ENCODE measurements around the gene ANKRD63. TPM values are rescaled to one million over a fixed set of nuclear protein-coding genes. Genes with fewer than 3 reads are reported as not detected.

The ANKRD63 gene
- polyA plus RNA-seq, 3 donors from 2014 or later: not detected

DNA sequence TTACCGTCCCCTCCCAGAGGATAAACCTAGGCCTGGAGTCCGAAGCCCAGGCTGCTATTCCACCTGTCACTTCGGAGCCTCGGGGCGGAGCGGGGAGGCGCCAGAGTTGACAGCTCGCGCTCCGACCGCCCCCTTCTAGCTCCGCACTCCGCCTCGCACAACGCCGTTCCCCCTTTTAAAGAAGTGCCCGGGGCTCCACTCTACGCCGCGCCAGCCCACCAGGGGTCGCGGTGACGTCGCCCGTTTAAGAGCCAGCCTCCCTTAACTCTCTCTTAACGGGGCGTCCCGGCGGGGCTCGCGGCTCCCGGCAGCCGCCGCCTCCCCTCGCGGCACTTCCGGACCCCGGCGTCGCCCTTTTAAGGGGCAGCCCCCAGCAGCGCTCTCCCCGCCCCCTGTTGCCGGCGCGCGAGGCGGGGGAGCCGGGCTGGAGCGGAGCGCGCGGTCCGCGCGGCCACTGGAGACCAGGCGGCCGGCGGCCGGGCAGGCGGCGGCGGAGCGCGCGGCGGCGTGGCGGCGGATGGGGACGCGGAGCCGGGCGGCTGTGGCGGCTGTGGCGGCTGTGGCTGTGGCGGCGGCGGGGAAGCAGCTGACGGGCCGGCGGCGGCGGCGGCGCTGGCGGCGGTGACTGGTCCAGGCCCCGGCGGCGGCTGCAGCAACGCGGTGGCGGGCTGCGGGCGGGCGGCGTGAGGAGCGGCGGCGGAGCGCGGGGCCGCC lies 40.5 kb upstream of the ANKRD63 start, which contains the start of gene INAFM2:
Gene INAFM2, plus strand, starts transcription at position 454 of the 714 bp plus-strand sequence. CDS start 364 bp downstream, outside the sequence.
- H3K27me3 Mint-ChIP-seq (ENCODE audit: low read depth in 3 of 3): peaks cover 6 to 8% (median 6%) of the 10 kb centered on the region in 3 donors
- H3K9me3 Mint-ChIP-seq: no peaks in the 10 kb centered on the region

DNA sequence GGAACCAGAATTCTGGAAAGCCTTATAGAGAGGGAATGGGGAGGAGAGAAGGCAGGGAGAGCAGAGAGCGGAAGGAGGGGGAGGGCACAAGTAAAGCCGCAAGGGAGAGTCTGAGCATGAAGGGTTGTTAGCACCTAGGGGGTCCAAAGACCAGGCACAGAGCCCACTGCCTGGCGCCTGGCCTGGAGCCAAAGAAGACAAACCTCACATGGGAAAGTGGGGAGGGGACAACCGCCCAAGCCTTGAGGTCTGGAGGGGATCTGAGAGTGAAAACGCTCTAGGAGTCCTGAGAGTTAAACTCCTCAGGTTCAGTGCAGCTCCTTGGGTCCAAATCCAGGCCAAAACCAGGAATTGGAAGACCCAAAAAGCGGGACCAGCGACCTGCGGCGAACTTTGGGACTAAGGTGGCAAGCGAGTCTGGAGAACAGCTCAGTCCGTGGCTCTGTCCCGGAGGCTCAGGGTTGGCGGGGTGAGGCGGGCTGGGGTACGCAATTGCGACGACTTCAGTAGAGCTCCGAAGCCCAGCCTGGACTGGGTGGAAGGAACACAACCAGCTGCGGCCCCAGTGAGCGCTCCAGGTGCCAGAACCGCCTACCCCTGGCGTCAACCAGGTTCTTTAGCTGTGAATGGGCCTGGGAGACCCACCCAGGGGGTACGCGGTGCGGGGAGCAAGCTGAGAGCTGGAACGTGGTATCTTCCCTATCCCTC lies 39.8 kb upstream of the ANKRD63 start:
- peak overlapping the region; percentile 60 to 89 (median 86) for H3K4me3 Mint-ChIP-seq
- H3K36me3 Mint-ChIP-seq: peaks cover 0 to 4% (median 0%) of the 10 kb centered on the region in 3 donors
- H3K9me3 Mint-ChIP-seq: no peaks in the 10 kb centered on the region
- peaks cover 48 to 52% of the 10 kb centered on the region in 2 donors for H3K4me1 Mint-ChIP-seq
- H3K27me3 Mint-ChIP-seq (ENCODE audit: low read depth in 3 of 3): peaks cover 5 to 8% (median 6%) of the 10 kb centered on the region in 3 donors
- DNase-seq: no peak
- H3K27ac Mint-ChIP-seq: peak overlapping the region; percentile 44 to 90 (median 76)

More for the DNA sequence above, 40.5 kb upstream of the ANKRD63 start, which contains the start of gene INAFM2:
- DNase-seq: peak; percentile 88 to 93 (median 92)
- Mint-ChIP-seq H3K36me3 (peaks cover 0 to 4% (median 0%) of the 10 kb centered on the region in 3 donors), H3K27ac (peak within 1 kb of the TSS; percentile 44 to 90 (median 76)), H3K4me1 (peaks cover 56 to 57% of the 10 kb centered on the region in 2 donors), H3K4me3 (peak within 1 kb of the TSS; percentile 82 to 89 (median 86))

GRCh38 chr15:40320931-40321371 lies 38.1 kb upstream of the ANKRD63 start:
- Mint-ChIP-seq H3K36me3 (peaks cover 0 to 4% (median 0%) of the 10 kb centered on the region in 3 donors), H3K27me3 (ENCODE audit: low read depth in 3 of 3) (peaks cover 5 to 8% (median 7%) of the 10 kb centered on the region in 3 donors), H3K4me1 (peaks cover 35 to 46% of the 10 kb centered on the region in 2 donors), H3K27ac (peak overlapping the region in 5 of 6 donors; percentile 66 to 77 (median 72)), H3K4me3 (peak overlapping the region in 4 of 5 donors; percentile 5 to 60 (median 23)), H3K9me3 (no peaks in the 10 kb centered on the region)
- DNase-seq: peak; percentile 61 to 69 (median 62)

DNA sequence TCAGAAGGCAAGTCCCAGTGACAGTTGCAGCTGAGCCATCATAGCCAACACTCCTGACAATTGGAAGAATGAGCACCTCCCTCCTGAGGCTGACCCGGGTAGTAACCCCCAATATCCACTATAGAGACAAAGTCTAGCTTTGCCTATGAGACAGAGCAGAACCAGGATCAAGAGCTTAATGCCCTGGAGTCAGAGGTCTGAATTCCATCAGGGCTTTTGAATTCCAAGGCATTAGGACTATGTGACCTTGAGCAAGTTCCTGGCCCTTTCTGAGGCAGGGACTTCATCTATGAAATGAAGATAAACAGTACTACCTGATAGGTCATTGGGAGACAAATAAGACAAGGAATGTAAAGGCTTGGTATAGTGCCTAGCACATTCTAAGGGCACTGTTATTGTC lies 37.5 kb upstream of the ANKRD63 start:
- no peak for DNase-seq
- H3K9me3 Mint-ChIP-seq: no peaks in the 10 kb centered on the region
- no peak overlapping the region for H3K4me3 Mint-ChIP-seq
- H3K27ac Mint-ChIP-seq: no peak overlapping the region
- H3K27me3 Mint-ChIP-seq (ENCODE audit: low read depth in 3 of 3): peaks cover 5 to 8% (median 7%) of the 10 kb centered on the region in 3 donors
- H3K36me3 Mint-ChIP-seq: peaks cover 0 to 4% (median 0%) of the 10 kb centered on the region in 3 donors
- H3K4me1 Mint-ChIP-seq: peaks cover 35 to 48% of the 10 kb centered on the region in 2 donors

GRCh38 chr15:40317580-40317979 lies 34.7 kb upstream of the ANKRD63 start:
- H3K27ac Mint-ChIP-seq: no peak overlapping the region
- H3K27me3 Mint-ChIP-seq (ENCODE audit: low read depth in 3 of 3): peaks cover 5 to 6% (median 6%) of the 10 kb centered on the region in 3 donors
- no peaks in the 10 kb centered on the region for H3K36me3 Mint-ChIP-seq
- peaks cover 50 to 62% of the 10 kb centered on the region in 2 donors for H3K4me1 Mint-ChIP-seq
- no peak overlapping the region for H3K4me3 Mint-ChIP-seq
- DNase-seq: no peak
- H3K9me3 Mint-ChIP-seq: no peaks in the 10 kb centered on the region

DNA sequence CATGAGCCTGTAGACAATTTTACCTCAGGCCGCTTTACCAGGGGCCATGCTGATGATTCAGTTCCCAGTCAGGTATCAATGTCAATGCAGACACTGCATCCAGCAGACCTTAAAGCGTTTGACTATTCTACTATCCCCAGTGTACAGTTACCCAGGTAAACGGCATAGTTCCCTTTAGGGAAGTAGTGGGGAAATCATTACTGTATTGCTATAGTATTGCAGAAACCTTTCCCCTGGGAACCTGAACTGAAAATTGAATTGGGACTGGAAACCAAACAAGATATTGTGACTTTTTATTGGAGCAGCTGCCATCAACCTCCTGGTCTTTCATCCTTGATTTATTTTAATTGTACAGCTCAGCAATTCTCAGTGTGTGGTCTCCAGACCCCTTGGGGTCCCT lies 34.1 kb upstream of the ANKRD63 start:
- H3K4me1 Mint-ChIP-seq: peaks cover 56 to 62% of the 10 kb centered on the region in 2 donors
- no peaks in the 10 kb centered on the region for H3K36me3 Mint-ChIP-seq
- no peak for DNase-seq
- H3K9me3 Mint-ChIP-seq: no peaks in the 10 kb centered on the region
- H3K4me3 Mint-ChIP-seq: no peak overlapping the region
- peak overlapping the region in 2 of 6 donors; percentile 62 to 82 for H3K27ac Mint-ChIP-seq
- H3K27me3 Mint-ChIP-seq (ENCODE audit: low read depth in 3 of 3): peaks cover 4 to 6% (median 4%) of the 10 kb centered on the region in 3 donors

DNA sequence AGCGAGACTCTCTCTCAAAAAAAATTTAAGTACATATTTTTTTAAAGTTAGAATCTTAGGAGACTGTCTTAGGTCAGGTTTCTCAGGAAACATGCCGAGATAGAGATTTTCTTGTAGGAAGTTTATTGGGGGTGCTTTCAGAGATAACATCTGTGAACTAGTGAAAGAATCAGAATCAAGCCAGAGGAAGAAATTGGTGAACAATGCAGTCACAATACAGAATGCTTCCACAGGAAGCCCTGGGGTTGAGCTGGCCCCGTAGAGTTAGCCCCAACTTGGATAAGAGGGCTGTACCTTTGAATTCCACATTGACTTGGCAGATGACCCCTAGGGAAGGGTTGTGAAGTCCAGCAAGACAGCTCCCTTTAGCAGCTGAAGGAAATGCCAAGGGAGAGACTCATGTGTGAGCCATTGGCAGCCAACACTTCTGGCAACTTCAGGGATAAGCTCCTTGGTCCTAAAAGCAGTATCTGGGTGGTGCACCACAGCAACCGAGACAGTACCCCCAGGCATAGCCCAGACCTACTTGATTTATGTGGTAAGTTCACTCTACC lies 31.9 kb upstream of the ANKRD63 start:
- H3K9me3 Mint-ChIP-seq: no peaks in the 10 kb centered on the region
- H3K4me1 Mint-ChIP-seq: peaks cover 59 to 60% of the 10 kb centered on the region in 2 donors
- H3K36me3 Mint-ChIP-seq: no peaks in the 10 kb centered on the region
- peak overlapping the region; percentile 78 to 99 (median 94) for H3K27ac Mint-ChIP-seq
- peak overlapping the region; percentile 21 to 59 (median 42) for H3K4me3 Mint-ChIP-seq
- DNase-seq: no peak
- H3K27me3 Mint-ChIP-seq (ENCODE audit: low read depth in 3 of 3): peaks cover 0 to 3% (median 3%) of the 10 kb centered on the region in 3 donors

DNA sequence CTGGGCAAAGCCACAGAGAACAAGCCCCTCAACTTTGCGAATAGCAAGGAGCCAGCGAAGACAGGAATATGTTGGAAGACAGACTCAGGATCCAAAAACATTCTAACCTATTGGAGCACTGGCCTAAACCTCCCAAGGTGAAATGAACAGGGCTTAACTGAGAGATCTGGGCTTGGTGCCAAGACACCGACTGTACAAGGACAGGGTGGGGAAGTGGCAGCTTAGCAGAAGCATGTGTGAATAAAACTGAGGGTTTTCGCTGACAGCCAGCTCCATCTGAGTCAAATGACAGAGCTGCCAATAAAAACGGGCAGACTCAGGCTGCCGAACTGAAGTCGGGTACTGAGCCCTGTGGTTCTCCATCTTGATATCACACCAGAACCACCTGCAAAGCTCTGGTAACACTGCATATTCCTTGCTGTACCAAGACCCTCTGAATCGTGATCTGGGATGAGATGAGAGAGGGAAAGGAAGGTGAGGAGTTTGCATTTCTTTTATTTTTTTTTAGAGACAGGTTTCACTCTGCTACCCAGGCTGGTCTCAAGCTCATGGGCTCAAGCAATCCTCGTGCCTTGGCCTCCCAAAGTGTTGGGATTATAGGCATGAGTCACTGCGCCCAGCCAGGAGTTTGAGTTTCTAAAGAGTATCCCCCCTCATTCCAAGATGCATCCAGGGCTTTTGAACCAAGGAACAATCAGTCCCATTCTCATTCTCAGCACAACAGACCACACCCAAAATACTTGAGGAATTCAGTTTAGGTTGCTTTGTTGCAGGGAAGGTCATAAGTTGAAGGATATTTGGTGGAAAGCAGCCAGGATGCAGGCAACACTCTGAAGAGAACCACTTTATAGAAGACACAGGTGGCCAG lies 30.9 kb upstream of the ANKRD63 start:
- Mint-ChIP-seq H3K4me1 (peaks cover 69 to 70% of the 10 kb centered on the region in 2 donors), H3K9me3 (no peaks in the 10 kb centered on the region), H3K27me3 (ENCODE audit: low read depth in 3 of 3) (peaks cover 0 to 3% (median 3%) of the 10 kb centered on the region in 3 donors), H3K36me3 (no peaks in the 10 kb centered on the region), H3K4me3 (peak overlapping the region; percentile 79 to 92 (median 84)), H3K27ac (peak overlapping the region; percentile 91 to 99 (median 98))
- peak; percentile 75 to 87 (median 82) for DNase-seq

DNA sequence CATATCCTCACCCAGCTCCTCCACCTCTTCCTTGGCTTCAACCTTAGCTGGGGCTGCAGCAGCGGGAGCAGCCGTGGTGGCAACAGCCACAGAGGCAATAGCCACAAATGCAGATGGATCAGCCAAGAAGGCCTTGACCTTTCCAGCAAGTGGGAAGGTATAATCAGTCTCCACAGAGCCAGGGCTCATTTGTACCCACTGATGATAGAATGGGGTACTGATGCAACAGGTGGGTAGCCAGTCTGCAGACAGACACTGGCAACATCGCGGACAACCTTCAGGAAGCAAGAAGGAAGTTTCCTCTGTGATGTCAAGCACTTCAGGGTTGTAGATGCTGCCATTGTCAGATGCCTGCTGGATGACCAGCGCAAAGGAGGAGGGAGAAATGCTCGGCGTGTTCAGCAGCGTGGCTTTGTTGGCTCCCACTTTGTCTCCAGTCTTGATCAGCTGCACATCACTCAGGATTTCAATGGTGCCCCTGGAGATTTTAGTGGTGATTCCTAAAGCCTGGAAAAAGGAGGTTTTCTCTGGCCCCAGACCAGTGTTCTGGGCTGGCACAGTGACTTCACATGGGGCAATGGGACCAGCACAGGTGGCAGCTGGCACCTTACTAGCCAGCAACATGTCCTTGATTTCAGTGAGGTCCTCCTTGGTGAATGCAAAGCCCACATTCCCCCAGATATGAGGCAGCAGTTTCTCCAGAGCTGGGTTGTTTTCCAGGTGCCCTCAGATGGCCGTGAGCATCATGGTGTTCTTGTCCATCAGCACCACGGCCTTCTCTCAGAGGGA lies 29.7 kb upstream of the ANKRD63 start:
- no peaks in the 10 kb centered on the region for H3K36me3 Mint-ChIP-seq
- peaks cover 2 to 3% (median 3%) of the 10 kb centered on the region in 3 donors for H3K27me3 Mint-ChIP-seq (ENCODE audit: low read depth in 3 of 3)
- H3K4me3 Mint-ChIP-seq: peak overlapping the region in 4 of 5 donors; percentile 79 to 92 (median 84)
- DNase-seq: no peak
- no peaks in the 10 kb centered on the region for H3K9me3 Mint-ChIP-seq
- peak overlapping the region; percentile 46 to 99 (median 94) for H3K27ac Mint-ChIP-seq
- peaks cover 75 to 76% of the 10 kb centered on the region in 2 donors for H3K4me1 Mint-ChIP-seq

GRCh38 chr15:40310993-40311392 lies 28.1 kb upstream of the ANKRD63 start:
- no peaks in the 10 kb centered on the region for H3K36me3 Mint-ChIP-seq
- peak overlapping the region in 2 of 6 donors; percentile 33 to 56 for H3K27ac Mint-ChIP-seq
- H3K27me3 Mint-ChIP-seq (ENCODE audit: low read depth in 3 of 3): peaks cover 2 to 4% (median 3%) of the 10 kb centered on the region in 3 donors
- H3K4me3 Mint-ChIP-seq: no peak overlapping the region
- H3K4me1 Mint-ChIP-seq: peaks cover 77 to 81% of the 10 kb centered on the region in 2 donors
- no peaks in the 10 kb centered on the region for H3K9me3 Mint-ChIP-seq
- no peak for DNase-seq

GRCh38 chr15:40310001-40310959 lies 27.4 kb upstream of the ANKRD63 start:
- peak; percentile 50 to 64 (median 59) for DNase-seq
- Mint-ChIP-seq H3K4me3 (peak overlapping the region; percentile 80 to 99 (median 95)), H3K27me3 (ENCODE audit: low read depth in 3 of 3) (peaks cover 2 to 4% (median 3%) of the 10 kb centered on the region in 3 donors), H3K9me3 (no peaks in the 10 kb centered on the region), H3K36me3 (no peaks in the 10 kb centered on the region), H3K4me1 (peaks cover 76 to 81% of the 10 kb centered on the region in 2 donors), H3K27ac (peak overlapping the region; percentile 87 to 97 (median 93))
